Right lobe of liver (tissue), 6 donors: ENCODE results near the gene EXOC7. TPM values are rescaled to one million over a fixed set of nuclear protein-coding genes. Genes with fewer than 3 reads are reported as not detected.

ENCODE experiments used
- ATAC-seq, 4 donors: fragments of 200-7000 bp; cut with Tn5 transposase; one replicate each; pipeline ENCODE4 v1.9.1; 2020; ENCODE audit warnings: mild to moderate bottlenecking in 4 of 4, moderate library complexity in 4 of 4
- DNase-seq, 3 donors: peaks; one replicate each; pipeline ENCODE4 v3.0.0-alpha.2; 2020
- H3K27ac ChIP-seq, 3 donors: fragments of 200-600 bp; one replicate each; pipeline ENCODE4 v1.8.0; 2022
- H3K27me3 ChIP-seq, 2 donors: fragments of 200-600 bp; one replicate each; pipeline ENCODE4 v1.8.0; 2022
- H3K36me3 ChIP-seq, 4 donors: fragments of 200-600 bp; sonication (generic) in 1 of 4; one replicate each; pipeline versions ENCODE4 v1.5.1 to v1.8.0; 2017 to 2022; ENCODE audit warnings: control low read depth in 1 of 4
- H3K4me1 ChIP-seq, 4 donors: fragments of 200-600 bp; sonication (generic) in 1 of 4; one replicate each; pipeline versions ENCODE4 v1.5.1 to v1.8.0; 2017 to 2022; ENCODE audit warnings: control low read depth in 1 of 4
- H3K4me3 ChIP-seq, 3 donors: fragments of 200-600 bp; one replicate each; pipeline ENCODE4 v1.8.0; 2022
- H3K9me3 ChIP-seq, 4 donors: fragments of 200-600 bp; sonication (generic) in 1 of 4; one replicate each; pipeline versions ENCODE4 v1.5.1 to v1.8.0; 2017 to 2022; ENCODE audit warnings: control low read depth in 1 of 4
- CTCF ChIP-seq, 4 donors: fragments of 200-600 bp in 3 of 4; fragments of 450-650 bp in 1 of 4; IDR thresholded peaks; one replicate each; pipeline versions ENCODE4 v1.5.1 to v1.8.0; 2016 to 2022; ENCODE audit warnings: antibody characterized with exemption in 4 of 4, mild to moderate bottlenecking in 2 of 4
- POLR2A ChIP-seq: fragments of 450-650 bp; IDR thresholded peaks from one replicate; pipeline ENCODE4 v1.6.1; 2017; ENCODE audit warnings: antibody characterized with exemption, mild to moderate bottlenecking
- WGBS: methylation state at CpG from one replicate; pipeline ENCODE4 v1.1.6; 2018; ENCODE audit warnings: low coverage, low lambda C conversion rate; ENCODE audit not compliant: insufficient coverage; ENCODE audit errors: missing lambda C conversion rate; 5-methylcytosine and 5-hydroxymethylcytosine counted together
- intact Hi-C, 2 donors: fragments of 100-400 bp; cut with DNase I; formaldehyde crosslinking; loops; one replicate each; pipeline versions ENCODE4 v1.11.2 to v1.14.1; 2022
- total RNA-seq, 6 experiments: library from RNA; depleted of rRNA in 2 of 6; stranded (reverse); fragments of >200 nt in 2 of 6; fragmentation: NEBNext Ultra II Directional in 3 of 6; extraction: Animal tissue kit (Norgen Biotek cat#: 25700) in 3 of 6; gene quantifications; one replicate each; pipeline versions ENCODE4 v1.1.0 to v1.2.4, GENCODE V29; 2016 to 2023
- donor health status: DM: no; HTN: yes; CAD: no.
- donor health status: DM: no; HTN: no; CAD: no.
- donor health status: DM: no; HTN: no; CAD: no.
- donor health status: DM: no; HTN: yes; CAD: no.
- donor health status: DM: no; HTN: yes; CAD: no.

Gene EXOC7
- total RNA-seq, 6 experiments from 2014 or later: 38.5 to 57.9 (median 50.6) TPM

- TF ChIP-seq CTCF (IDR thresholded peaks at IDR 0.05) (no peak), POLR2A (no peak)
- intact Hi-C loops: no loop called here
- Histone ChIP-seq H3K9me3 (no peaks in the 10 kb centered on the region), H3K27me3 (no peaks in the 10 kb centered on the region), H3K4me1 (no peaks in the 10 kb centered on the region), H3K4me3 (no peak overlapping the region), H3K36me3 (peaks cover 0 to 32% (median 8%) of the 10 kb centered on the region in 4 donors), H3K27ac (no peak overlapping the region)
- WGBS: 40% methylated on average over 3 of the region's 20 CpGs
- DNase-seq: peak in 1 of 3 donors; percentile 50
- ATAC-seq: no peak
Measured at GRCh38 chr17:76082326-76083251, 21.0 kb downstream of the EXOC7 start.

- no peaks in the 10 kb centered on the region for H3K9me3 ChIP-seq
- TF ChIP-seq POLR2A (no peak), CTCF (IDR thresholded peaks at IDR 0.05) (no peak)
- ATAC-seq: peak in 2 of 4 donors; percentile 5 to 8
- no peaks in the 10 kb centered on the region for H3K4me1 ChIP-seq
- intact Hi-C loops: no loop called here
- no peak overlapping the region for H3K27ac ChIP-seq
- H3K4me3 ChIP-seq: no peak overlapping the region
- DNase-seq: peak in 1 of 3 donors; percentile 51
- H3K36me3 ChIP-seq: peaks cover 0 to 28% (median 6%) of the 10 kb centered on the region in 4 donors
- peaks cover 0 to under 1% of the 10 kb centered on the region in 2 donors for H3K27me3 ChIP-seq
- 51% methylated on average over 3 of the region's 27 CpGs for WGBS
Measured at GRCh38 chr17:76081295-76082210, 22.0 kb downstream of the EXOC7 start.

GRCh38 chr17:76080768-76081287 lies 22.8 kb downstream of the EXOC7 start:
- Histone ChIP-seq H3K4me3 (no peak overlapping the region), H3K27me3 (peaks cover 0 to 8% of the 10 kb centered on the region in 2 donors), H3K27ac (no peak overlapping the region), H3K9me3 (no peaks in the 10 kb centered on the region), H3K36me3 (peaks cover 0 to 22% (median 6%) of the 10 kb centered on the region in 4 donors), H3K4me1 (no peaks in the 10 kb centered on the region)
- ATAC-seq (peak in 1 of 4 donors; percentile 5), DNase-seq (no peak)
- no peak for TF ChIP-seq POLR2A
- WGBS: 48% methylated on average over 5 of the region's 6 CpGs
- intact Hi-C loops: no loop called here

- 0% methylated on average over 7 of the region's 23 CpGs for whole genome bisulfite sequencing
- Histone ChIP-seq H3K9me3 (no peaks in the 10 kb centered on the region), H3K4me3 (no peak overlapping the region), H3K27me3 (peaks cover 3 to 15% of the 10 kb centered on the region in 2 donors), H3K27ac (no peak overlapping the region), H3K36me3 (peaks cover 0 to 15% (median 2%) of the 10 kb centered on the region in 4 donors), H3K4me1 (no peaks in the 10 kb centered on the region)
- DNase-seq: peak in 1 of 3 donors; percentile 46
- TF ChIP-seq CTCF (IDR thresholded peaks at IDR 0.05): no peak
- TF ChIP-seq POLR2A: no peak
- peak in 1 of 4 donors; percentile 13 for ATAC-seq
- intact Hi-C loops: no loop called here
Measured at GRCh38 chr17:76079956-76080767, 23.4 kb downstream of the EXOC7 start.
